Ishikawa (cell line): Measurements from ENCODE around the gene BRCA1.

ENCODE experiments used
- CEBPB ChIP-seq: IDR thresholded peaks from 2 replicates; pipeline ENCODE4 v1.6.1; 2012
- CREB1 ChIP-seq: IDR thresholded peaks from 2 replicates; pipeline ENCODE4 v1.6.1; 2012; ENCODE audit warnings: low read depth
- EGR1 ChIP-seq: IDR thresholded peaks from 2 replicates; pipeline ENCODE4 v1.6.1; 2012
- EP300 ChIP-seq: IDR thresholded peaks from 2 replicates; pipeline ENCODE4 v1.6.1; 2012; ENCODE audit warnings: borderline replicate concordance
- FOXM1 ChIP-seq: IDR thresholded peaks from 2 replicates; pipeline ENCODE4 v1.6.1; 2012; ENCODE audit warnings: low read depth, borderline replicate concordance
- NFIC ChIP-seq: IDR thresholded peaks from 2 replicates; pipeline ENCODE4 v1.6.1; 2012
- RAD21 ChIP-seq: IDR thresholded peaks from 2 replicates; pipeline ENCODE4 v1.6.1; 2012; ENCODE audit warnings: low read depth
- TAF1 ChIP-seq: IDR thresholded peaks from 2 replicates; pipeline ENCODE4 v1.6.1; 2012; ENCODE audit warnings: low read depth, mild to moderate bottlenecking
- TCF12 ChIP-seq: IDR thresholded peaks from 2 replicates; pipeline ENCODE4 v1.6.1; 2012; ENCODE audit warnings: low read depth
- TEAD4 ChIP-seq: IDR thresholded peaks from 2 replicates; pipeline ENCODE4 v1.6.1; 2012
- YY1 ChIP-seq: IDR thresholded peaks from 2 replicates; pipeline ENCODE4 v1.6.1; 2012; ENCODE audit warnings: low read depth
- ZBTB7A ChIP-seq: IDR thresholded peaks from 2 replicates; pipeline ENCODE4 v1.6.1; 2012; ENCODE audit warnings: low read depth
- TF ChIP-seq, protein P1 (sequence below): IDR thresholded peaks from 2 replicates; pipeline ENCODE4 v1.6.1; 2012
- TF ChIP-seq, protein P2 (sequence below): IDR thresholded peaks from 2 replicates; pipeline ENCODE4 v1.6.1; 2012; ENCODE audit warnings: low read depth, mild to moderate bottlenecking
- TF ChIP-seq, protein P3 (sequence below): IDR thresholded peaks from 2 replicates; pipeline ENCODE4 v1.6.1; 2012

Gene BRCA1

DNA sequence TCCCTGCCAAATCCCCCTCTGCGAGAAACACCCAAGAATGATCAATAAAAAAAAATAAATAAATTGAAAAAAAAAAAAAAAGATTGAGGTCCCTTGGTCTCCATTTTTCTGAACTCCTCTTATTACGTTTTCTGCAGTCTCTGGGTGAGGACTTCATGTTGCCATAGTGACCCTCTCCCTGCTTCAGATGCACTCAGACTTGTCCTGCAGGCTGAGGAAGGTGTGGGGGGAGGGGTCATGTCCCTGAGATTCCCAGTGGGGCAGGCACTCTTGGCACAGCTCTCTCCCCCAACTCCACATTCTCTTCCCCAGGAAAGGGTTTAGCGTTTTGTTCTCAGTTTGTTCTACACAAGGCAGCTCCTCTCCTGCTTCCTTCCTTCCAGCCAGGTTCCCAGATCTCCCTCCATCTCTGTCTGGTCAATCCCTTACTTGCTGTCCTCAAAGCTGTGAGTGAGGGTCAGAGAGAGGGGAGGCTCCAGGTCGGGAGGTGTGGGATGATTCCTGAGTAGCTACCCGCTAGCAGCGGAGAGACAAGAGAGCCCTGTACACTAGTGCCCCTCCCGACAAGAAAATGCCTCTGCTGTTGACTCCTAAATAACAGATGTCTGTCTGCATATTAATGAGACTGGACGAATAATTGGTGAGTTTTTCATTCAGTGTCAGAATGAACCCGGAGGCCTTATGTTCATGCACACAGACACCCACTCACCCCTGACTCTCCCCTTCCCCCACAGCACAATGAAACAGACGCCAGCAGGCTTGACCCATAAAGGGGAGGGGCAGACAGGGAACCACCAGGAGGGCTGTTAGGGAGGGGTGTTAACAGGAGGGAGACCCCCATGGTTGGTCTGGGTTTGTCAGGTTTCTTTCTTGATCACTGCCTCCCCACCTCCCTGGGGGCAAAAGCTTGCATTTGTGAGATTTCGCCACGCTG, 90.9 kb downstream of the BRCA1 start:
- TF ChIP-seq, protein P1, sequence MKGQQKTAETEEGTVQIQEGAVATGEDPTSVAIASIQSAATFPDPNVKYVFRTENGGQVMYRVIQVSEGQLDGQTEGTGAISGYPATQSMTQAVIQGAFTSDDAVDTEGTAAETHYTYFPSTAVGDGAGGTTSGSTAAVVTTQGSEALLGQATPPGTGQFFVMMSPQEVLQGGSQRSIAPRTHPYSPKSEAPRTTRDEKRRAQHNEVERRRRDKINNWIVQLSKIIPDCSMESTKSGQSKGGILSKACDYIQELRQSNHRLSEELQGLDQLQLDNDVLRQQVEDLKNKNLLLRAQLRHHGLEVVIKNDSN: no peak
- TF ChIP-seq CEBPB (no peak), EP300 (no peak), RAD21 (no peak), CREB1 (no peak), NFIC (no peak)
- TF ChIP-seq, protein P2, sequence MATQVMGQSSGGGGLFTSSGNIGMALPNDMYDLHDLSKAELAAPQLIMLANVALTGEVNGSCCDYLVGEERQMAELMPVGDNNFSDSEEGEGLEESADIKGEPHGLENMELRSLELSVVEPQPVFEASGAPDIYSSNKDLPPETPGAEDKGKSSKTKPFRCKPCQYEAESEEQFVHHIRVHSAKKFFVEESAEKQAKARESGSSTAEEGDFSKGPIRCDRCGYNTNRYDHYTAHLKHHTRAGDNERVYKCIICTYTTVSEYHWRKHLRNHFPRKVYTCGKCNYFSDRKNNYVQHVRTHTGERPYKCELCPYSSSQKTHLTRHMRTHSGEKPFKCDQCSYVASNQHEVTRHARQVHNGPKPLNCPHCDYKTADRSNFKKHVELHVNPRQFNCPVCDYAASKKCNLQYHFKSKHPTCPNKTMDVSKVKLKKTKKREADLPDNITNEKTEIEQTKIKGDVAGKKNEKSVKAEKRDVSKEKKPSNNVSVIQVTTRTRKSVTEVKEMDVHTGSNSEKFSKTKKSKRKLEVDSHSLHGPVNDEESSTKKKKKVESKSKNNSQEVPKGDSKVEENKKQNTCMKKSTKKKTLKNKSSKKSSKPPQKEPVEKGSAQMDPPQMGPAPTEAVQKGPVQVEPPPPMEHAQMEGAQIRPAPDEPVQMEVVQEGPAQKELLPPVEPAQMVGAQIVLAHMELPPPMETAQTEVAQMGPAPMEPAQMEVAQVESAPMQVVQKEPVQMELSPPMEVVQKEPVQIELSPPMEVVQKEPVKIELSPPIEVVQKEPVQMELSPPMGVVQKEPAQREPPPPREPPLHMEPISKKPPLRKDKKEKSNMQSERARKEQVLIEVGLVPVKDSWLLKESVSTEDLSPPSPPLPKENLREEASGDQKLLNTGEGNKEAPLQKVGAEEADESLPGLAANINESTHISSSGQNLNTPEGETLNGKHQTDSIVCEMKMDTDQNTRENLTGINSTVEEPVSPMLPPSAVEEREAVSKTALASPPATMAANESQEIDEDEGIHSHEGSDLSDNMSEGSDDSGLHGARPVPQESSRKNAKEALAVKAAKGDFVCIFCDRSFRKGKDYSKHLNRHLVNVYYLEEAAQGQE: no peak

DNA sequence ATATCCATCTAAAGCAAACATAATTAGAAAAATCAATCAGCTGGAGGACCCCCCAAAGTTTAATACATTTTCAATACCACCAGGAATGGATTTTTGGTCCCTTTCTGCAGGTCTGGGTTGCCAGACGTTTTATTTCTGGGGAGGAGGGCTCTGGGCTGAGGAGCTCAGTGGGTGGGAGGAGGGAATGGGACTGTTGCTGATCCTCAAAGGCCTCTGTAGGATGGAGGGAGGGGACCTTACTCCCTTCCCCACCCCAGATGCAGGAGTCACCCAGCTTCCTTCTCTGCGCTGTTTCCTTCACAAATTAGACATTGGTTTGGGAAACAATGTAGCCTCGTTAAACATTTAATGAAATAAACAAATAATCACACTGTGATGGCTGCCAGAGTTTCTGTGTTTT, 93.5 kb downstream of the BRCA1 start:
- TF ChIP-seq FOXM1 (no peak), RAD21 (no peak), YY1 (no peak), ZBTB7A (no peak), EP300 (no peak), TCF12 (no peak), NFIC (no peak), TAF1 (no peak)
- TF ChIP-seq, protein P1: no peak
- TF ChIP-seq, protein P2: no peak

DNA sequence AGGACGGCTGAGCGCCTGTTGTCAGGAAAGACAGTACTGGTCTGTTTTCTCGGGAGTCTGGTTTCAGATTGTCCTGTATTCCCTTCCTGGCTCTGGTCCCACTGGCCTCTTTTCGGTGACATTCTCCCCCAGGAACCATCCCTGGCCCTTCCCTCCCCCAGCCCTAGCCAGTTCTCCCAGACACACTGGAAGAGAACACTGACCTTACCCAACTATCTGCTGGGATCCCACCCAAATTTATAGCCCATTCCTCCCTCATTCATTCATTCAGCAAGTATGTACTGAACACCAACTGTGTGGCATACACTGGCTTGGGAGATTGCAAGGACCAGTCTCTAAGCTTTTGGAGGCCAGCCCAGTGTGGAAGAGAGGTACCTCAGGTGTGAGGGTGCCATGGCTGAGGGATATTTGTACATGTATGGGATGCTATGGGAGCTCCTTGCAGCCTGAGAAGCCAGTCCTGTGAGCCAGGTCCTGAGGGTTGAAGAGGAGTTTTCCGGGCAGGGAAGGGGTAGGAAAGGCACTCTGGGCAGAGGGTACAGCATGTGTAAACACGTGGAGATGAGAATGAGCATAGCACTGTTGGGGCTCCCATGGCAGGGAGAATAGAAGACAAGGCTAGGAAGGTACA, 94.9 kb downstream of the BRCA1 start:
- TF ChIP-seq, protein P3, sequence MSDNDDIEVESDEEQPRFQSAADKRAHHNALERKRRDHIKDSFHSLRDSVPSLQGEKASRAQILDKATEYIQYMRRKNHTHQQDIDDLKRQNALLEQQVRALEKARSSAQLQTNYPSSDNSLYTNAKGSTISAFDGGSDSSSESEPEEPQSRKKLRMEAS: no peak
- TF ChIP-seq TAF1 (no peak), RAD21 (no peak)
- TF ChIP-seq, protein P2: no peak

DNA sequence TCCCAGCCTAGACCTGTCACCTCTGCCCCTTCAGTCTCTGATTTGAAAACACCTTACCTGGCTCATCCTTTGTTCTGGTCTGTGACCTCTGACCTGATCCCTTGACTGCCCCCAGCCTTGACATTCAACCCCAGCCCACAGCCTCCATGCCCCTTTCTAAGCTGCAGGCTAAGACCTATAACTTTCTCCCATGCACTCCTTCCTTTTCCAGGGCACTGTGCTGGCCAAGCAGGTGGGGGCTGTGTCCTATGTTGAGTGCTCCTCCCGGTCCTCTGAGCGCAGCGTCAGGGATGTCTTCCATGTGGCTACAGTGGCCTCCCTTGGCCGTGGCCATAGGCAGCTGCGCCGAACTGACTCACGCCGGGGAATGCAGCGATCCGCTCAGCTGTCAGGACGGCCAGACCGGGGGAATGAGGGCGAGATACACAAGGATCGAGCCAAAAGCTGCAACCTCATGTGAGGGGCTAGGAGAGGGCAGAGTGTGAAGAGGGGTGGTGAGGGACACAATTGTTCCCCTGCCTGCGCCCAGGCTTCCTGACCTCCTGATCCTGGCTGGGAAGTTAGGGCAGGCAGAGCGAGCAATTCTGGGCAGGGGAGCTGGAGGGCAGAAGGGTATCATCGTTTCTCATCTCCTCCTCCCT, 96.8 kb downstream of the BRCA1 start:
- TF ChIP-seq CEBPB (no peak), EGR1 (no peak), TEAD4 (no peak), FOXM1 (no peak), TAF1 (no peak), RAD21 (no peak), YY1 (no peak), ZBTB7A (no peak), TCF12 (no peak), NFIC (no peak), CREB1 (no peak)
- TF ChIP-seq, protein P3: no peak
- TF ChIP-seq, protein P2: no peak
- TF ChIP-seq, protein P1: no peak
